Eye (tissue), 1 donor: Measurements from ENCODE around the gene CHP2.
A peak's percentile ranks its signal among the peaks of the same experiment; 100 is the strongest.
"Not testable (repeated sequence)": the region's sequence is repeated elsewhere in the genome, so short reads cannot be mapped to it uniquely, and the experiment has no call there.

Experiments used
- DNase-seq: peaks from one replicate; pipeline ENCODE4 v3.0.0-alpha.2; 2015

CHP2 gene

GRCh38 chr16:23754594-23755483 lies at the start of gene CHP2:
CHP2 (plus strand) TSS chr16:23755026; CDS start chr16:23755050, 24 bp downstream.
- peak; percentile 13 for DNase-seq

DNA sequence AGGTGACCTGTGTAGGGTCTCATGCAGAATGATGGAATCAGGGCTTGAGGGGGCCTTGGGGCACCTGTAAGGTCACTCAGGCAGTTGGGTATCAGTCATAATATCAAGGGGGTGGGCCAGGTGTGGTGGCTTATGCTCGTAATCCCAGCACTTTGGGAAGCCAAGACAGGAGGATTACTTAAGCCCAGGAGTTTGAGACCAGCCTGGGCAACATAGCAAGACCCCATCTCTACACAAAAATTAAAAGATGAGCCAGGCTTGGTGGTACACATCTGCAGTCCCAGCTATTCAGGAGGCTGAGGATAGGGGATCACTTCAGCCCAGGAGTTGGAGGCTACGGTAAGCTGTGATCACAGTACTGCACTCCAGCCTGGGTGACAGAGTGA lies 49.3 kb upstream of the CHP2 start:
- DNase-seq = no peak

- no peak for DNase-seq
These were observed 48.4 kb upstream of the CHP2 start for GRCh38 chr16:23706439-23706838.

DNA sequence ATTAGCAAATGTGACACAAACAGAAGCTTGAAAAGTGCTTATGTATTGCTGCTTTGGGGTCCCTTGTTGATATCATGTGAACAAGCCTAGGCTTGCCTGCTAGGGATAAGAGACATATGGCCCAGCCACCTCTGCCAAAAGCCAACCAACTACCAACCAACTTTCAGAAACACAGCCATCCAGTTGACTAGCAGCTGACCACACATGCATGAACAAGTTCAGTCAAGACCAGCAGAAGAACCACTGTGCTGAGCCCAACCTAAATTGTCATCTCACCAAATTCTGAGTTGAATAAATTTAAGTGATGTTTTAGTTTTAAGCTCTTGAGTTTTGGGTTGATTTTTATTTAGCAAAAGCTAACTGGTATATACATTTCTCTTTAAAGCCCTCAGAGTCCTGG lies 45.3 kb upstream of the CHP2 start:
- DNase-seq = no peak

DNA sequence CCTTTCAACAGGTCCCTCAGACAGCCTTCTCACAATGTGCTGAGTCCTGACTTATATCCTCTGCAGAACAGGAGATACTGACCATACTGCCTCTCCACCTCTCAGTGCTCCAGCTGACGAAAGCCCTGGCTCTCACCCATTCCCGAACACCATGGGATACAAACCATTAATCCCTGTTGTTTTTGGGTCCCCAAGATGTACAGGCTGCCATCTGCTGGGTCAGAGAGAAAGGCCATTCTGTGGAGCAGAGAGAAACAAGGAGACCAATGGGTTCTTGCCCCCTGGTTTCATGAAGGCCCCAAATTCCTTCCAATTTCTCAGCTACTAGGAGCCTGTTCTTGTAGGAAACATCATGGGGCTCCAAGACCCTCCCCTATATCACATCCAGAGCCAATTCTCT lies 44.8 kb upstream of the CHP2 start:
- no peak for DNase-seq

DNA sequence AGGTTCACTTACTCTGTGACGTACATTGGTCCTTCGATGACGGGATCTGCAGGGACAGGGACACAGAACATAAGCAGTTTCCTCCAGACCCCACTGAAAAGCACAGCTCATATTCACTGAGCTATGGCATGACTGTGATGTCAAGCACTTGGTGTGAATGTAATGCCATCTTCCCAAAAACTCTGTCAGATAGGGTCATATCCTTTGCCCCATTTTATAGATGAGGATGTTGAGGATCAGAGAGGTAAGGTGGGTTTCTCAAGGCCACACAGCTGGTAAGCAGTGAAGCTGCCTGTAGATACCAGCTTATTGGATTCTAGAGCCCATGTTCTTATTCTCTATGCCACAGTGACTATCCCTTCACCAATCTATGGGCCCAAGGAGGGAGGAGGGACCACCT lies 44.3 kb upstream of the CHP2 start:
- DNase-seq = no peak

DNA sequence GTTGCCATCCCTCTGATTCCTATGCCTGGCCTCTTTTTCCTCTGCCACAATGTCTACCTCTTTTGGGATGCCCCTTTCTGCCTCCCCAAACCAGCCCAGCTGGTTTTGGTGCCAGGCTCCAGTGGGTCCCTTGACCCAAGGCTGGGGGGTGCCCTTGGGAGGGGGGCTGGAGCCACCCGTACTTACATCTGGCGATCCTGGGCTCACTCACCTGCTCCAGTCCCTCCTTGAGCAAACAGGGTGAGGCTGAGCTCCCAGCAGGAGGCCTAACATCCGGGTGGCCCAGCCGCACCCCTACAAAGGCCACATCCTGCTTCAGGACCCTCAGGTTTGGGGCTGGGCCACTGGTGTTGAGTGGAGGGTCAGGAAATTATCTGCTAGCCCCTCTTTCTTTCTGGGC lies 43.0 kb upstream of the CHP2 start:
- no peak for DNase-seq

DNA sequence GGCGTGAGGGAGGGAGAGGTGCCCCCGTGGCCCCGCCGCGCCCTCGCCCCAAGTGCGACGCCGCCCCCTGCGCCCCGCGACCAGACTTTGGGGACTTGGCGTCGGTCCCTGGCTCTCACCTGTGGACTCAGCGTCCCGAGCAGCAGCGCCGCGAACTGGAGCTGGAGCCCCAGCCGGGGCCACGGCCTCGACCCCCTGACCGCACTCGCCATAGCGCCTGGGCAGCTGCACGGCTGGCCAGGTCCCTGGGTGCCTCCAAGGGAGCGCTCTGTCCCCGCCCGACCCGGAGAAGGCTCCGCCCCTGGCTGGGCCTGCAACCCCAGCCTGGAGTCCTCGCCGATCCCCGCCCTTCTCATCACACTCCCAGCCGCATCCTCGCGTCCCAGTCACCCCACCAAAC lies 41.9 kb upstream of the CHP2 start, which contains the start of gene ERN2:
Gene ERN2 (minus strand): TSS at position 247 of the 400 bp plus-strand sequence. CDS start 35 bp downstream, at position 212.
- no peak for DNase-seq

DNA sequence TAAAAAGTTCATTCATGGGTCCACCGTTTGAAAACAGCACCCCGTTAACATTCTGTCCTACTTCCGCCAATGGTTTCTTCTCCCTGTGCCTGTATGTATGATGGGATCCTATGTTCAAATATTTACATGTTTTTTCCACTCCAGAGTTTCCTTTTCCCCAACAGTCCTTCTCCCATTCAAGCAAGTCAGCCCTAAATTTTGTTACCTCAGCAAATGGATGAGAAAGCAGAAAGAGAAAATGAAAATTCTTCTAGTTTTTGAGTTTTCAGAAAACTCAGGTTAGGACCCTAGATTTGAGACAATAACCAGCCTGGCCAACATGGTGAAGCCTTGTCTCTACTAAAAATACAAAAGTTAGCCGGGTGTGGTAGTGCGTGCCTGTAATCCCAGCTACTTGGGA lies 38.3 kb upstream of the CHP2 start:
- no peak for DNase-seq

- not testable (repeated sequence) for DNase-seq
These were observed 32.1 kb upstream of the CHP2 start for GRCh38 chr16:23722613-23723240.

GRCh38 chr16:23724096-23724784 lies 30.6 kb upstream of the CHP2 start:
- DNase-seq = no peak

GRCh38 chr16:23724785-23725131 lies 30.1 kb upstream of the CHP2 start:
- no peak for DNase-seq

DNA sequence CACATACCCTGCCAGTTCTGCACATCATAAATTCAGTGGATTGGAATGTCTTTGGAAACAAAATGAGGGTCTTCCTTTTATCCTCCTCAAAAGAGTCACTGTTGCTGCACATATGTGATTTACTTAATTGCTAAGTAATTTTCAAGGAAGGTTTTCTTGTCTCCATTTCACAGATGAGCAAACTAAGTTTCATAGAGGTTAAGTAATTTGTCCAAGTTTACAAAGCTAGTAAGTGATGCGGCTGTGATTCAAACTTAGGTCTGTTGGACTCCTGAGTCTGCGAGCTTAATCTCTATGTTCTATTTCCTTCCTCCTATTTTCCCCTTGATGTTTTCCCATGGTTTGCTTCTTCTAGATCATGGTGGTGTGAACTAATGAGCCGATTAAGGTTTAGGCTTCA lies 28.1 kb upstream of the CHP2 start:
- no peak for DNase-seq

- no peak for DNase-seq
These were observed 26.7 kb upstream of the CHP2 start for GRCh38 chr16:23728112-23728477.

GRCh38 chr16:23729503-23730424 lies 25.1 kb upstream of the CHP2 start:
- DNase-seq = no peak

GRCh38 chr16:23734176-23734893 lies 20.5 kb upstream of the CHP2 start:
- DNase-seq = no peak

DNA sequence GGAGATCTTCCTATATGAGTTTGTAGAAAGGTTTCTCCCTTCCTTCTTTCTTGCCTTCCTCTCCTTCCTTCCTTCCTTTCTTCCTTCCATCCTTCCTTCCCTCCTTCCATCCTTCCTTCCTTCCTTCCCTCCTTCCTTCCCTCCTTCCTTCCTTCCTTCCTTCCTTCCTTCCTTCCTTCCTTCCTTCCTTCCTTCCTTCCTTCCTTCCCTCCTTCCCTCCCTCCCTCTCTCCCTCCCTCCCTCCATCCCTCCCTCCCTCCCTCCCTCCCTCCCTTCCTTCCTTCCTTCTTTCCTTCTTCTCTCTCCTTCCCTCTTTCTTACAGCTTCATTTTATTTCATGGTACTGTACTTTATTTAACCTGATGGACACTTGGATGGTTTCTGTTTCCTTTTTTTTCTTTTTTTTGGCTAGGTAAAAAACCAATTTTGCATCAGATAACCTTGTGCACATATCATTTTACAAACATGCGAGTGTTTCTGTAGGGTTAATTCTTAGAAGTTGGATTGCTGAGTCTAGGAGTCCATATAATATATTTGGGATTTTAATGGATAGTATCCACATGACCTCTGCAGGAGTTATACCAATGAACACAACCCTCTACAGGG lies 17.3 kb upstream of the CHP2 start:
- not testable (repeated sequence) for DNase-seq

DNA sequence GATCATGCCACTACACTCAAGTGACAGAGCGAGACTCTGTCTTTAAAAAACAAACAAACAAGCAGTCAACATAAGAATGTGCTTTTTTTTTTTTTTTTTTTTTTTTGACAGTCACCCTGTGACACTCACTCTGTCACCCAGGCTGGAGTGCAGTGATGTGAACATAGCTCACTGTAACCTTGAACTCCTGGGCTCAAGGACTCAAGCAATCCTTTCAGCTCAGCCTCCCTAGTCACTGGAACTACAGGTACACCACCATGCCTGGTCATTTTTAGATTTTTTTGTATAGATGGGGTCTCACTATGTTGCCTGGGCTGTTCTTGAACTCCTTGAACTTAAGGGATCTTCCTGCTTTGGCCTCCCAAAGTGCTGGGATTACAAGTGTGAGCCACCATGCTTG lies 15.3 kb upstream of the CHP2 start:
- DNase-seq = no peak

DNA sequence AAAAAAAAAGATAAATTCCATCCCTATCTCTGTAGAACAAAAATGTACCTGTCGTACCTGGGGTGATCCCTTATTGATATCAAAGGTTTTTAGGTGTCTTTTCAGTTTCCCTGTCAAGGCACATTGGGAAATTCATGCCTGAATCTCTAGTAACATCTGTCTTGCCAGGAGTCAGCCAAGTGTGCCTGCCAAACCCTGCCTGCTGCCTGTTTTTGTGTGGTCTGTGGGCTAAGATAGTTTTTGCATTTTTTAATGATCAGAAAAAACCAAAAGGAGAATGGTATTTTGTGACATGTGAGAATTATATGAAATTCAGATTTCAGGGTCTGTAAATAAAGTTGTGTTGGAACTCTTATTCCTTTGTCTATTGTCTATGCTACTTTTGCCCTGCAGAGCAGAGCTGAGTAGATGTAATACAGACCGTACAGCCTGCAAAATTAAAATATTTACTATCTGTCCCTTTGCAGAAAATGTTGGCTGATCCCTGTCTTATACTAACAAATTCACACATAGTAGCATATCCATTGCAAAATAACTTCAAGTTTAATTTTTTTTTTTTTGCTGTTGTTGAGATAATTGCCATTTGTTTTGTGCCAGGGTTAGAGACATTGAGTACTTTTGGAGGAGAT lies 13.0 kb upstream of the CHP2 start:
- DNase-seq = no peak

DNA sequence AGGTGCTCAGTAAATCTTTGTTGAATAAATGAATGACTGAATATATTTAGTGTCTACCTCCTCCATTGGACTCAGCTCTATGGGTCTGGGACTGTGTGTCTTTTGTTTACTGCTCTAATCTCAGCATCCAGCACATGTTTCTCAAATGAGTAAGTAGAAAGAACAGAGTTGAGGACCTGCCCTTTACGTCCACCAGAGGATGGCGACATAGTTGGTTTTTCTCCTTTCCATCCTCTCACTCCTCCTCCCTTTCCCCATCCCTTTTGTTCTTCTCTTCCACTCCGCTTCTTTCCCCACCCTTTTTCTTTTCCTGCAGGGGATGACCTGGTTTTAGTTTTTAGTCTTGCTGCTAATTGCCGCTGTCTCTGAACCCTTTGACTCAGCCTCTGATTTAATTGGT lies 12.1 kb upstream of the CHP2 start:
- DNase-seq = peak; percentile 24

GRCh38 chr16:23745263-23745662 lies 9.6 kb upstream of the CHP2 start:
- DNase-seq = no peak
